PC-3 (cell line): ENCODE data around the gene GAS2L1. TPM values are rescaled to one million over a fixed set of nuclear protein-coding genes. Genes with fewer than 3 reads are reported as not detected.

Experiments
- ATAC-seq: fragments of 200-7000 bp; cut with Tn5 transposase; 2 replicates; pipeline ENCODE4 v1.9.1; 2020; ENCODE audit warnings: mild to moderate bottlenecking, moderate library complexity
- BruUV-seq: library from RNA; stranded (reverse); fragments of 400-500 nt; replicated peaks from 2 replicates; lab custom pipeline; 2021; lab: Mats Ljungman, UMichigan
- CTCF ChIA-PET: fragments of 300-600 bp; sonication (Branson Sonifier 250); formaldehyde crosslinking; loops from one replicate; lab custom pipeline; 2022; ENCODE audit warnings: antibody characterized with exemption; lab: Charles Lee
- POLR2A ChIA-PET: fragments of 300-600 bp; sonication (Branson Sonifier 250); formaldehyde crosslinking; loops from one replicate; lab custom pipeline; 2022; ENCODE audit warnings: antibody characterized with exemption; ENCODE audit not compliant: unreplicated experiment; lab: Charles Lee
- DNase-seq: peaks from one replicate; pipeline ENCODE4 v3.0.0-alpha.2; 2015
- H2AFZ ChIP-seq: fragments of 300-600 bp; sonication (generic); 2 replicates; pipeline ENCODE4 v1.6.0; 2016; ENCODE audit warnings: antibody characterized with exemption, low read length
- H3F3A ChIP-seq: fragments of 300-600 bp; sonication (generic); one replicate; pipeline ENCODE4 v1.6.0; 2017; ENCODE audit warnings: antibody characterized with exemption, low read length, control low read depth, mild to moderate bottlenecking; ENCODE audit not compliant: unreplicated experiment
- H3K27ac ChIP-seq: fragments of 300-600 bp; sonication (generic); 2 replicates; pipeline ENCODE4 v1.5.1; 2016; ENCODE audit warnings: mild to moderate bottlenecking, low read length
- H3K27me3 ChIP-seq: fragments of 300-600 bp; sonication (generic); 2 replicates; pipeline ENCODE4 v1.6.1; 2016; ENCODE audit warnings: low read length, mixed read lengths
- H3K36me3 ChIP-seq: fragments of 300-600 bp; sonication (generic); 2 replicates; pipeline ENCODE4 v1.6.1; 2016; ENCODE audit warnings: low read depth, mixed run types, low read length, mixed read lengths
- H3K4me1 ChIP-seq: fragments of 300-600 bp; sonication (generic); 2 replicates; pipeline ENCODE4 v1.5.1; 2016; ENCODE audit warnings: low read length; ENCODE audit not compliant: insufficient read depth
- H3K4me2 ChIP-seq: fragments of 300-600 bp; sonication (generic); 2 replicates; pipeline ENCODE4 v1.6.0; 2016; ENCODE audit warnings: low read length
- H3K4me3 ChIP-seq: fragments of 300-600 bp; sonication (generic); 2 replicates; pipeline ENCODE4 v1.5.1; 2016; ENCODE audit warnings: mild to moderate bottlenecking, low read length, mixed read lengths
- H3K79me2 ChIP-seq: fragments of 300-600 bp; sonication (generic); 2 replicates; pipeline ENCODE4 v1.6.1; 2017; ENCODE audit warnings: low read length, mixed read lengths
- H3K9ac ChIP-seq: fragments of 300-600 bp; sonication (generic); 2 replicates; pipeline ENCODE4 v1.6.0; 2016; ENCODE audit warnings: mild to moderate bottlenecking, low read length
- H3K9me2 ChIP-seq: fragments of 300-600 bp; sonication (generic); replicated peaks from 2 replicates; pipeline ENCODE4 v1.6.1; 2016; ENCODE audit warnings: mixed run types, low read length, mixed read lengths
- H3K9me3 ChIP-seq: fragments of 300-600 bp; sonication (generic); 2 replicates; pipeline ENCODE4 v1.6.1; 2016; ENCODE audit warnings: low read length, mixed read lengths
- H4K20me1 ChIP-seq: fragments of 300-600 bp; sonication (generic); 2 replicates; pipeline ENCODE4 v1.6.1; 2016; ENCODE audit warnings: low read length, mixed read lengths
- CTCF ChIP-seq: fragments of 300-600 bp; sonication (generic); conservative IDR thresholded peaks from 2 replicates; pipeline ENCODE4 v1.5.1; 2017; ENCODE audit warnings: antibody characterized with exemption, low read depth, mild to moderate bottlenecking, low read length
- EZH2 ChIP-seq: fragments of 300-600 bp; sonication (generic); IDR thresholded peaks from one replicate; pipeline ENCODE4 v1.6.1; 2017; ENCODE audit warnings: antibody characterized with exemption, mild to moderate bottlenecking, low read length; ENCODE audit not compliant: unreplicated experiment
- EZH2phosphoT487 ChIP-seq: fragments of 300-600 bp; sonication (generic); IDR thresholded peaks from 2 replicates; pipeline ENCODE4 v1.6.1; 2018; ENCODE audit warnings: mild to moderate bottlenecking, antibody characterized with exemption, low read length, borderline replicate concordance
- intact Hi-C: fragments of 100-400 bp; cut with micrococcal nuclease; formaldehyde crosslinking; loops from 2 replicates; pipeline ENCODE4 v1.9.0; 2023
- total RNA-seq: library from RNA; depleted of rRNA; stranded (reverse); fragments of >200 nt; gene quantifications from 2 replicates; pipeline ENCODE4 v1.2.3, GENCODE V29; 2014

GAS2L1 gene
- total RNA-seq, 1 experiment from 2014 or later: 58.4 TPM

GRCh38 chr22:29310863-29311339, 4.5 kb downstream of the GAS2L1 start:
- CTCF ChIA-PET: no interaction called here

GRCh38 chr22:29311464-29312217, 5.2 kb downstream of the GAS2L1 start:
- Histone ChIP-seq H3K4me1 (peaks cover 43% of the 10 kb centered on the region), H3K79me2 (peaks cover 32% of the 10 kb centered on the region), H3K4me3 (no peak overlapping the region), H3K9me3 (no peaks in the 10 kb centered on the region), H3K4me2 (no peak overlapping the region), H3F3A (no peaks in the 10 kb centered on the region), H3K27me3 (peaks cover 5% of the 10 kb centered on the region; the same call in 1 of the 2 replicates), H3K9me2 (no peaks in the 10 kb centered on the region), H3K27ac (peak overlapping the region; percentile 56), H4K20me1 (no peaks in the 10 kb centered on the region), H2AFZ (no peak overlapping the region), H3K36me3 (no peaks in the 10 kb centered on the region), H3K9ac (peak overlapping the region; percentile 37; the same call in 1 of the 2 replicates)
- ChIA-PET CTCF (no interaction called here), POLR2A (interaction anchor here (0.6 kb wide), 1 partner anchor 48 kb away, joined by 4 read pairs; no protein-coding TSS in a partner anchor)
- BruUV-seq: no TSS peak
- intact Hi-C loops: no loop called here
- no peak for DNase-seq
- TF ChIP-seq EZH2phosphoT487 (no peak), EZH2 (no peak), CTCF (no peak)
- ATAC-seq: no peak

More at GRCh38 chr22:29310863-29311339, 4.5 kb downstream of the GAS2L1 start:
- H3K36me3 ChIP-seq: no peaks in the 10 kb centered on the region
- H3K79me2 ChIP-seq: peaks cover 32% of the 10 kb centered on the region
- no peak overlapping the region for H2AFZ ChIP-seq
- H3K4me1 ChIP-seq: peaks cover 43% of the 10 kb centered on the region
- ATAC-seq (peak; percentile 43), DNase-seq (peak; percentile 89)
- BruUV-seq: no TSS peak
- H3K9me2 ChIP-seq: no peaks in the 10 kb centered on the region
- intact Hi-C loops: no loop called here
- no peak for TF ChIP-seq EZH2
- H3K27ac ChIP-seq: peak overlapping the region; percentile 65
- no peak overlapping the region for H3K4me3 ChIP-seq
- H3K9ac ChIP-seq: peak overlapping the region; percentile 54
- peaks cover 5% of the 10 kb centered on the region; the same call in 1 of the 2 replicates for H3K27me3 ChIP-seq
- no peaks in the 10 kb centered on the region for H4K20me1 ChIP-seq
- POLR2A ChIA-PET: interaction anchor here (0.6 kb wide), 1 partner anchor 11 kb away, joined by 3 read pairs; no protein-coding TSS in a partner anchor
- no peaks in the 10 kb centered on the region for H3K9me3 ChIP-seq
- H3F3A ChIP-seq: no peaks in the 10 kb centered on the region
- H3K4me2 ChIP-seq: peak overlapping the region; percentile 58

- H3K27ac ChIP-seq: no peak overlapping the region
- H3K4me2 ChIP-seq: no peak overlapping the region
- H3K4me1 ChIP-seq: peaks cover 42% of the 10 kb centered on the region
- BruUV-seq: no TSS peak
- ChIA-PET POLR2A (no interaction called here), CTCF (interaction anchor here (0.7 kb wide), 1 partner anchor 8 kb away, joined by 3 read pairs; no protein-coding TSS in a partner anchor)
- H3F3A ChIP-seq: no peaks in the 10 kb centered on the region
- no peak for TF ChIP-seq CTCF
- no peak for TF ChIP-seq EZH2
- TF ChIP-seq EZH2phosphoT487: no peak
- H3K9me2 ChIP-seq: no peaks in the 10 kb centered on the region
- ATAC-seq: no peak
- H4K20me1 ChIP-seq: no peaks in the 10 kb centered on the region
- no peaks in the 10 kb centered on the region for H3K9me3 ChIP-seq
- no peak overlapping the region for H3K9ac ChIP-seq
- peaks cover 5% of the 10 kb centered on the region; the same call in 1 of the 2 replicates for H3K27me3 ChIP-seq
- no peaks in the 10 kb centered on the region for H3K36me3 ChIP-seq
- intact Hi-C loops: no loop called here
- DNase-seq: no peak
- H3K4me3 ChIP-seq: no peak overlapping the region
- no peak overlapping the region for H2AFZ ChIP-seq
- peaks cover 29% of the 10 kb centered on the region for H3K79me2 ChIP-seq
Observed at GRCh38 chr22:29312218-29313125, 6.0 kb downstream of the GAS2L1 start.
